H1 (cell line): ENCODE measurements around the gene NRXN3. TPM values are rescaled to one million over a fixed set of nuclear protein-coding genes. Genes with fewer than 3 reads are reported as not detected.

ENCODE experiments used
- CTCF ChIA-PET: fragments of 300-600 bp; sonication (Branson Sonifier 250); formaldehyde crosslinking; loops from one replicate; lab custom pipeline; 2021; ENCODE audit not compliant: partially characterized antibody; lab: Charles Lee
- POLR2A ChIA-PET: fragments of 300-600 bp; sonication (Branson Sonifier 250); formaldehyde crosslinking; loops from one replicate; lab custom pipeline; 2021; ENCODE audit warnings: inconsistent platforms; ENCODE audit not compliant: partially characterized antibody; lab: Charles Lee
- DNase-seq, 2 experiments: peaks; one replicate each; pipeline versions ENCODE4 v3.0.0 to v3.0.0-alpha.2; 2010 to 2022; ENCODE audit warnings: low spot score in 2 of 2, low read depth in 1 of 2, mixed read lengths in 1 of 2
- FAIRE-seq: peaks from 2 replicates; lab custom pipeline; 2011; peaks lifted over from hg19 to GRCh38; lab: Jason Lieb, UNC
- H2AFZ ChIP-seq: 2 replicates; pipeline ENCODE4 v1.8.1; 2012; ENCODE audit warnings: low read length, inconsistent platforms
- H2AK5ac ChIP-seq: 2 replicates; pipeline ENCODE4 v1.6.1; 2013; ENCODE audit warnings: low read depth, low read length
- H2BK120ac ChIP-seq: replicated peaks from 2 replicates; pipeline ENCODE3; 2013; ENCODE audit warnings: low read depth, low read length, inconsistent platforms
- H2BK12ac ChIP-seq: 2 replicates; pipeline ENCODE4 v1.6.1; 2013; ENCODE audit warnings: low read depth, low read length
- H2BK15ac ChIP-seq: 2 replicates; pipeline ENCODE4 v1.6.1; 2013; ENCODE audit warnings: low read length
- H2BK20ac ChIP-seq: 2 replicates; pipeline ENCODE4 v1.6.1; 2013; ENCODE audit warnings: low read length
- H2BK5ac ChIP-seq: 2 replicates; pipeline ENCODE4 v1.6.1; 2013; ENCODE audit warnings: low read depth, low read length
- H3K14ac ChIP-seq: 2 replicates; pipeline ENCODE4 v1.6.1; 2013; ENCODE audit warnings: inconsistent platforms; ENCODE audit not compliant: insufficient read length
- H3K18ac ChIP-seq: 2 replicates; pipeline ENCODE4 v1.6.1; 2013; ENCODE audit warnings: low read length; ENCODE audit errors: extremely low read depth
- H3K23ac ChIP-seq: 2 replicates; pipeline ENCODE4 v1.6.1; 2013; ENCODE audit warnings: inconsistent platforms; ENCODE audit not compliant: insufficient read length
- H3K23me2 ChIP-seq: 2 replicates; pipeline ENCODE4 v1.6.1; 2013; ENCODE audit warnings: low read depth, low read length
- H3K27ac ChIP-seq: 2 replicates; pipeline ENCODE4 v1.6.1; 2011; ENCODE audit warnings: low read depth, low read length, inconsistent platforms
- H3K27me3 ChIP-seq, 4 experiments: replicated peaks in 1 of 4; 1 replicate in 1 of 4; 2 replicates in 3 of 4; pipeline versions ENCODE4 v1.6.1 to v1.8.1; 2011 to 2013; ENCODE audit warnings: low read length in 3 of 4, mild to moderate bottlenecking in 3 of 4, inconsistent platforms in 2 of 4, mixed read lengths in 2 of 4, moderate library complexity in 1 of 4; ENCODE audit not compliant: control insufficient read depth in 3 of 4, insufficient read depth in 3 of 4; ENCODE audit errors: extremely low read depth in 1 of 4
- H3K36me3 ChIP-seq, 4 experiments: 2 replicates each; pipeline versions ENCODE4 v1.6.1 to v1.8.1; 2011 to 2013; ENCODE audit warnings: mild to moderate bottlenecking in 4 of 4, low read length in 3 of 4, moderate library complexity in 2 of 4, control low read depth in 1 of 4, inconsistent platforms in 1 of 4; ENCODE audit not compliant: insufficient read depth in 4 of 4, control insufficient read depth in 2 of 4
- H3K4ac ChIP-seq: replicated peaks from 2 replicates; pipeline ENCODE3; 2013; ENCODE audit warnings: low read length, low read depth, mixed read lengths, inconsistent platforms; ENCODE audit not compliant: insufficient read length
- H3K4me1 ChIP-seq, 4 experiments: replicated peaks in 1 of 4; 1 replicate in 1 of 4; 2 replicates in 3 of 4; pipeline versions ENCODE4 v1.6.1 to v1.8.1; 2011 to 2013; ENCODE audit warnings: low read length in 3 of 4, inconsistent platforms in 2 of 4, mixed read lengths in 1 of 4; ENCODE audit not compliant: insufficient read depth in 4 of 4, control insufficient read depth in 3 of 4
- H3K4me2 ChIP-seq, 2 experiments: 2 replicates each; pipeline versions ENCODE4 v1.6.1 to v1.8.1; 2011 to 2013; ENCODE audit warnings: low read depth in 2 of 2, low read length in 2 of 2, control low read depth in 1 of 2, inconsistent platforms in 1 of 2, mild to moderate bottlenecking in 1 of 2; ENCODE audit not compliant: insufficient read depth in 1 of 2
- H3K4me3 ChIP-seq, 4 experiments: fragments of 200-600, 300-600 bp in 1 of 4; sonication (generic), shearing (Covaris generic), sonication (Bioruptor Twin) in 1 of 4; 2 replicates each; pipeline versions ENCODE4 v1.5.1 to v1.8.1; 2011 to 2016; ENCODE audit warnings: low read length in 4 of 4, low read depth in 3 of 4, control low read depth in 2 of 4, inconsistent platforms in 2 of 4, mild to moderate bottlenecking in 2 of 4, mixed read lengths in 1 of 4, moderate library complexity in 1 of 4; ENCODE audit not compliant: insufficient read depth in 2 of 4; ENCODE audit errors: extremely low read depth in 1 of 4
- H3K56ac ChIP-seq: replicated peaks from 2 replicates; pipeline ENCODE3; 2013; ENCODE audit warnings: low read depth, mild to moderate bottlenecking, mixed read lengths, low read length, inconsistent platforms; ENCODE audit not compliant: insufficient read length
- H3K79me1 ChIP-seq: 2 replicates; pipeline ENCODE4 v1.6.1; 2013; ENCODE audit warnings: low read depth, low read length, control low read depth
- H3K79me2 ChIP-seq, 2 experiments: 2 replicates each; pipeline versions ENCODE4 v1.6.1 to v1.8.1; 2012 to 2013; ENCODE audit warnings: low read length in 2 of 2, mild to moderate bottlenecking in 2 of 2, inconsistent platforms in 1 of 2; ENCODE audit not compliant: insufficient read depth in 2 of 2, control insufficient read depth in 1 of 2
- H3K9ac ChIP-seq, 4 experiments: replicated peaks in 1 of 4; 1 replicate in 1 of 4; 2 replicates in 3 of 4; pipeline versions ENCODE4 v1.6.1 to v1.8.1; 2011 to 2013; ENCODE audit warnings: low read depth in 3 of 4, low read length in 3 of 4, control low read depth in 2 of 4, mild to moderate bottlenecking in 2 of 4, moderate library complexity in 2 of 4, inconsistent platforms in 1 of 4; ENCODE audit errors: extremely low read depth in 1 of 4
- H3K9me3 ChIP-seq, 2 experiments: 2 replicates each; pipeline versions ENCODE4 v1.6.1 to v1.8.1; 2012 to 2013; ENCODE audit warnings: mild to moderate bottlenecking in 2 of 2, moderate library complexity in 2 of 2, control low read depth in 1 of 2, inconsistent platforms in 1 of 2, low read depth in 1 of 2, low read length in 1 of 2, mixed read lengths in 1 of 2; ENCODE audit not compliant: insufficient read depth in 2 of 2
- H4K20me1 ChIP-seq, 2 experiments: replicated peaks in 1 of 2; 2 replicates each; pipeline versions ENCODE3 to v1.8.1; 2011 to 2013; ENCODE audit warnings: inconsistent platforms in 2 of 2, low read length in 2 of 2, mild to moderate bottlenecking in 1 of 2; ENCODE audit not compliant: insufficient read depth in 2 of 2, control insufficient read depth in 1 of 2
- H4K5ac ChIP-seq: 2 replicates; pipeline ENCODE4 v1.6.1; 2013; ENCODE audit warnings: low read length, low read depth, mixed read lengths, inconsistent platforms; ENCODE audit not compliant: insufficient read length
- H4K8ac ChIP-seq: 2 replicates; pipeline ENCODE4 v1.8.0; 2013; ENCODE audit warnings: mild to moderate bottlenecking, moderate library complexity, low read length, inconsistent platforms; ENCODE audit not compliant: insufficient read depth; ENCODE audit errors: extremely low read depth
- H4K91ac ChIP-seq: replicated peaks from 2 replicates; pipeline ENCODE3; 2013; ENCODE audit warnings: low read length, mixed read lengths, inconsistent platforms; ENCODE audit not compliant: insufficient read length
- CHD1 ChIP-seq: IDR thresholded peaks from 2 replicates; pipeline ENCODE4 v1.6.1; 2012; ENCODE audit warnings: low read depth, low read length, improper control_type of control experiment
- EP300 ChIP-seq, 2 experiments: IDR thresholded peaks; 1 replicate in 1 of 2; 2 replicates in 1 of 2; pipeline ENCODE4 v1.6.1; 2011 to 2012; ENCODE audit warnings: low read depth in 2 of 2, low read length in 2 of 2, mild to moderate bottlenecking in 2 of 2, borderline replicate concordance in 1 of 2, inconsistent platforms in 1 of 2, moderate library complexity in 1 of 2
- GTF2F1 ChIP-seq: IDR thresholded peaks from 2 replicates; pipeline ENCODE4 v1.6.1; 2012; ENCODE audit warnings: low read depth, low read length, improper control_type of control experiment, borderline replicate concordance
- JUND ChIP-seq: IDR thresholded peaks from 2 replicates; pipeline ENCODE4 v1.6.1; 2011; ENCODE audit warnings: mild to moderate bottlenecking, improper control_type of control experiment, low read length
- KDM4A ChIP-seq: IDR thresholded peaks from one replicate; pipeline ENCODE4 v1.7.1; 2012; ENCODE audit warnings: low read depth, mild to moderate bottlenecking, moderate library complexity, low read length, inconsistent platforms; ENCODE audit not compliant: severe bottlenecking
- PHF8 ChIP-seq: fragments of 200-600 bp; sonication (generic); conservative IDR thresholded peaks from 2 replicates; pipeline ENCODE4 v1.7.1; 2012; ENCODE audit warnings: low read depth, mild to moderate bottlenecking, inconsistent platforms, low read length, moderate library complexity
- POU5F1 ChIP-seq: IDR thresholded peaks from 2 replicates; pipeline ENCODE4 v1.6.1; 2011; ENCODE audit warnings: low read depth, mild to moderate bottlenecking, low read length, moderate library complexity
- RXRA ChIP-seq: IDR thresholded peaks from 2 replicates; pipeline ENCODE4 v1.6.1; 2011; ENCODE audit warnings: low read depth, mild to moderate bottlenecking, low read length, moderate library complexity; ENCODE audit not compliant: insufficient read depth
- SAP30 ChIP-seq: fragments of 300-600 bp; sonication (generic); IDR thresholded peaks from 2 replicates; pipeline ENCODE4 v1.7.1; 2012; ENCODE audit warnings: low read length, moderate library complexity, mild to moderate bottlenecking, inconsistent platforms; ENCODE audit not compliant: insufficient read depth, insufficient replicate concordance
- SP4 ChIP-seq: IDR thresholded peaks from 2 replicates; pipeline ENCODE4 v1.6.1; 2012; ENCODE audit warnings: low read length, inconsistent platforms
- TBP ChIP-seq: IDR thresholded peaks from 2 replicates; pipeline ENCODE4 v1.6.1; 2011; ENCODE audit warnings: low read depth, low read length, improper control_type of control experiment
- WGBS, 2 experiments: shearing (Covaris generic) in 1 of 2; methylation state at CpG; one replicate each; pipeline versions ENCODE4 v1.1.6 to v1.1.7; 2013 to 2015; ENCODE audit warnings: low lambda C conversion rate in 2 of 2, mixed read lengths in 2 of 2, inconsistent platforms in 1 of 2, low coverage in 1 of 2, missing lambda C conversion rate in 1 of 2; ENCODE audit not compliant: insufficient replicate concordance in 2 of 2, insufficient coverage in 1 of 2, insufficient read length in 1 of 2; ENCODE audit errors: extremely low coverage in 1 of 2, missing lambda C conversion rate in 1 of 2; 5-methylcytosine and 5-hydroxymethylcytosine counted together
- polyA plus RNA-seq, 7 experiments: library from polyadenylated mRNA; depleted of rRNA in 3 of 7; stranded (reverse) in 5 of 7; unstranded in 2 of 7; fragments of >200 nt in 5 of 7; fragments of 200-250 nt in 2 of 7; gene quantifications; 1 replicate in 5 of 7; 2 replicates in 1 of 7; 4 replicates in 1 of 7; pipeline versions ENCODE4 v1.2.1 to v1.2.3, GENCODE V29; 2011 to 2013; ENCODE audit warnings: missing spikeins in 2 of 7, mixed read lengths in 2 of 7
- total RNA-seq: library from RNA; stranded (reverse); fragmentation: NEBNext Ultra II Directional; extraction: Animal tissue kit (Norgen Biotek cat#: 25700); gene quantifications from 2 replicates; pipeline ENCODE4 v1.2.1, GENCODE V29; 2021
- TF ChIP-seq, protein P1 (sequence below): IDR thresholded peaks from 2 replicates; pipeline ENCODE4 v1.6.1; 2011; ENCODE audit warnings: low read depth, mild to moderate bottlenecking, low read length; ENCODE audit not compliant: insufficient read depth

NRXN3 gene
- total and polyA plus RNA-seq, 2 of the 8 experiments (the other 6 are each of a cell fraction or from before 2014, with no cell fraction given): 2.6 to 4.1 TPM

- H4K91ac ChIP-seq: no peak overlapping the region
- no peaks in the 10 kb centered on the region for H3K79me2 ChIP-seq
- DNase-seq (no peak), FAIRE-seq (no peak)
- H3K56ac ChIP-seq: no peak overlapping the region
- TF ChIP-seq SP4 (no peak), POU5F1 (no peak), RXRA (no peak), CHD1 (no peak), TBP (no peak), KDM4A (no peak), PHF8 (no peak), JUND (no peak), SAP30 (no peak), GTF2F1 (no peak), EP300 (IDR thresholded peaks at IDR 0.05; ENCODE audit: borderline replicate concordance in 1 of 2, low read depth in 2 of 2, low read length in 2 of 2) (no peak)
- TF ChIP-seq, protein P1, sequence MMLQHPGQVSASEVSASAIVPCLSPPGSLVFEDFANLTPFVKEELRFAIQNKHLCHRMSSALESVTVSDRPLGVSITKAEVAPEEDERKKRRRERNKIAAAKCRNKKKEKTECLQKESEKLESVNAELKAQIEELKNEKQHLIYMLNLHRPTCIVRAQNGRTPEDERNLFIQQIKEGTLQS: no peak
- POLR2A ChIA-PET: no interaction called here
- no peak overlapping the region for H2AK5ac ChIP-seq
- no peak overlapping the region for H3K4me3 ChIP-seq
- no peak overlapping the region for H3K4me2 ChIP-seq
- 94% methylated on average over 3 of the region's 3 CpGs; no CpG with 5 or more reads in 1 of the 2 experiments for WGBS, 2 experiments
- no peaks in the 10 kb centered on the region for H3K9me3 ChIP-seq
- CTCF ChIA-PET: interaction anchor here (1.0 kb wide), 1 partner anchor 241 kb away, joined by 3 read pairs; no protein-coding TSS in a partner anchor
- H3K14ac ChIP-seq: no peak overlapping the region
- H3K27ac ChIP-seq: no peak overlapping the region
- no peaks in the 10 kb centered on the region for H4K20me1 ChIP-seq
- no peaks in the 10 kb centered on the region for H3K36me3 ChIP-seq
- no peak overlapping the region for H2BK12ac ChIP-seq
- no peak overlapping the region for H2AFZ ChIP-seq
- no peak overlapping the region for H2BK5ac ChIP-seq
- H3K9ac ChIP-seq: no peak overlapping the region
- no peaks in the 10 kb centered on the region for H3K27me3 ChIP-seq
- no peak overlapping the region for H3K18ac ChIP-seq
- no peak overlapping the region for H2BK20ac ChIP-seq
- H2BK120ac ChIP-seq: no peak overlapping the region
- no peaks in the 10 kb centered on the region for H3K79me1 ChIP-seq
- H3K23me2 ChIP-seq: peaks cover 2% of the 10 kb centered on the region; the same call in 1 of the 2 replicates
- peaks cover 0 to 4% (median under 1%) of the 10 kb centered on the region in 4 experiments; a peak in 1 of 7 replicates for H3K4me1 ChIP-seq
- H3K23ac ChIP-seq: no peak overlapping the region
- no peak overlapping the region for H4K5ac ChIP-seq
- H3K4ac ChIP-seq: no peak overlapping the region
- no peak overlapping the region for H2BK15ac ChIP-seq
- no peak overlapping the region for H4K8ac ChIP-seq
These were observed 1083.4 kb downstream of the NRXN3 start for GRCh38 chr14:79253576-79253975.
